Measurements from ENCODE around the gene ZZZ3. TPM values are rescaled to one million over a fixed set of nuclear protein-coding genes. Genes with fewer than 3 reads are reported as not detected.
"Not testable (repeated sequence)": the region's sequence is repeated elsewhere in the genome, so short reads cannot be mapped to it uniquely, and the experiment has no call there.

Gene ZZZ3
- total RNA-seq, 1 donor from 2014 or later = 41.1 TPM

GRCh38 chr1:77649127-77649526, 33.3 kb downstream of the ZZZ3 start:
- Mint-ChIP-seq H3K36me3 (ENCODE audit: low read depth) (peaks cover 10% of the 10 kb centered on the region), H3K4me1 (ENCODE audit: low read depth) (peaks cover 20% of the 10 kb centered on the region), H3K27me3 (ENCODE audit: low read depth) (no peaks in the 10 kb centered on the region), H3K9me3 (ENCODE audit: low read depth) (peaks cover 17% of the 10 kb centered on the region), H3K4me3 (ENCODE audit: unreplicated experiment) (no peak overlapping the region), H3K27ac (ENCODE audit: unreplicated experiment) (no peak overlapping the region)
- TF ChIP-seq, protein P1, sequence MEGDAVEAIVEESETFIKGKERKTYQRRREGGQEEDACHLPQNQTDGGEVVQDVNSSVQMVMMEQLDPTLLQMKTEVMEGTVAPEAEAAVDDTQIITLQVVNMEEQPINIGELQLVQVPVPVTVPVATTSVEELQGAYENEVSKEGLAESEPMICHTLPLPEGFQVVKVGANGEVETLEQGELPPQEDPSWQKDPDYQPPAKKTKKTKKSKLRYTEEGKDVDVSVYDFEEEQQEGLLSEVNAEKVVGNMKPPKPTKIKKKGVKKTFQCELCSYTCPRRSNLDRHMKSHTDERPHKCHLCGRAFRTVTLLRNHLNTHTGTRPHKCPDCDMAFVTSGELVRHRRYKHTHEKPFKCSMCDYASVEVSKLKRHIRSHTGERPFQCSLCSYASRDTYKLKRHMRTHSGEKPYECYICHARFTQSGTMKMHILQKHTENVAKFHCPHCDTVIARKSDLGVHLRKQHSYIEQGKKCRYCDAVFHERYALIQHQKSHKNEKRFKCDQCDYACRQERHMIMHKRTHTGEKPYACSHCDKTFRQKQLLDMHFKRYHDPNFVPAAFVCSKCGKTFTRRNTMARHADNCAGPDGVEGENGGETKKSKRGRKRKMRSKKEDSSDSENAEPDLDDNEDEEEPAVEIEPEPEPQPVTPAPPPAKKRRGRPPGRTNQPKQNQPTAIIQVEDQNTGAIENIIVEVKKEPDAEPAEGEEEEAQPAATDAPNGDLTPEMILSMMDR (IDR thresholded peaks at IDR 0.05) = no peak
- no peak for DNase-seq (ENCODE audit: low spot score)

DNA sequence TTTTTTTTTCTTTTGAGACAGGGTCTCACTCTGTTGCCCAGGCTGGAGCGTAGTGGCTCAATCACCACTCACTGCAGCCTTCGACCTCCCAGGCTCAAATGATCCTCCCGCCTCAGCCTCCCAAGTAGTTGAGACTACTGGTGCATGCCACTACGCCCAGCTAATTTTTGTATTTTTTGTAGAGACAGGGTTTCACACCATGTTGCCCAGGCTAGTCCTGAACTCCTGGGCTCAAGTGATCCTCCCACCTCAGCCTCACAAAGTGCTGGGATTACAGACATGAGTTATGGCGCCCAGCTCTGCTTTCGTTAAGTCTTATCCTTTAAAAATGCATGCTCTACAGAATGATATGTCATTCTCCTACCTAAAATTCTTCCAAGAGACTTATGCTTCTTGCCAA, 36.2 kb downstream of the ZZZ3 start:
- not testable (repeated sequence) for DNase-seq (ENCODE audit: low spot score); H3K4me1 Mint-ChIP-seq (ENCODE audit: low read depth); H3K36me3 Mint-ChIP-seq (ENCODE audit: low read depth); H3K4me3 Mint-ChIP-seq (ENCODE audit: unreplicated experiment); H3K27ac Mint-ChIP-seq (ENCODE audit: unreplicated experiment); H3K27me3 Mint-ChIP-seq (ENCODE audit: low read depth)
- peaks cover 14% of the 10 kb centered on the region for H3K9me3 Mint-ChIP-seq (ENCODE audit: low read depth)

DNA sequence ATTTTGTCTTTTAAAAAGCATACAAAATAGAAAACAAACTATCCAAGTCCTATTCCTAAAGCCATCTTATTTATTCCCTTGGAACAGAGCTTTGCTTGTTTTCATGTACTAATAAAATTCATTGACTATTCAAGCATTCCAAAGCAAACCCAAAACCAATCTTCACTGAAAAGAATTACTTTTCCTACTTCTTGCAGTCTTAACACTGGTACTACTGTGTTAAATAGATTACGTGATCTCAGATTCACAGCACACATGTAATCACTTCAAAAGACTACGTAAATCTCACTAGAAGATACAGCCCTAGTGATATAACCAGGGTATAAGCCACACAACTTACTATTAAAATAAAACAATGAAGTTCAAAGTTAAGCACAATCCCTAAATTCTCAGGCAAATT, 39.0 kb downstream of the ZZZ3 start:
- Mint-ChIP-seq H3K27me3 (ENCODE audit: low read depth) (no peaks in the 10 kb centered on the region), H3K4me1 (ENCODE audit: low read depth) (peaks cover 19% of the 10 kb centered on the region), H3K9me3 (ENCODE audit: low read depth) (peaks cover 3% of the 10 kb centered on the region), H3K36me3 (ENCODE audit: low read depth) (peaks cover 7% of the 10 kb centered on the region), H3K4me3 (ENCODE audit: unreplicated experiment) (no peak overlapping the region), H3K27ac (ENCODE audit: unreplicated experiment) (no peak overlapping the region)
- DNase-seq (ENCODE audit: low spot score) = no peak
- TF ChIP-seq, protein P1 (IDR thresholded peaks at IDR 0.05) = no peak

GRCh38 chr1:77642941-77643340, 39.5 kb downstream of the ZZZ3 start:
- TF ChIP-seq, protein P1 (IDR thresholded peaks at IDR 0.05) = no peak
- Mint-ChIP-seq H3K4me3 (ENCODE audit: unreplicated experiment) (no peak overlapping the region), H3K4me1 (ENCODE audit: low read depth) (peaks cover 23% of the 10 kb centered on the region), H3K27me3 (ENCODE audit: low read depth) (no peaks in the 10 kb centered on the region), H3K36me3 (ENCODE audit: low read depth) (peaks cover 5% of the 10 kb centered on the region), H3K27ac (ENCODE audit: unreplicated experiment) (no peak overlapping the region), H3K9me3 (ENCODE audit: low read depth) (no peaks in the 10 kb centered on the region)
- DNase-seq (ENCODE audit: low spot score) = no peak

DNA sequence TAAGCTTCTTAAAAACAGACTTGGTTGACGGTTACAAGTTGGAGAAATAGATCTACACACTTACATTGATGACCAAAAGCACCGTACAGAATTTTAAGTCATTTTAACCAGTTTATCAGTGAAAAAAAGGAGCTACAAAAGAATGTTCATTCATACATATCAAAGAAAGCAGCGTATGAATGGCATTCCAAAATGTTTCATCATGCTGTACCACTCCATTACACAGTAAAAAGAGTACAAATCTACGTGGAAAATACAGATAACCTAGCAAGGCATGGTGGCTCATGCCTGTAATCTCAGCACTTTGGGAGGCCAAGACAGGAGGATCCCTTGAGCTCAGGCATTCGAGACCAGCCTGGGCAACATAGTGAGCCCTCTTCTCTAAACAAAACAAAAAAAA, 40.3 kb downstream of the ZZZ3 start:
- H3K4me3 Mint-ChIP-seq (ENCODE audit: unreplicated experiment) = no peak overlapping the region
- H3K36me3 Mint-ChIP-seq (ENCODE audit: low read depth) = peaks cover 5% of the 10 kb centered on the region
- DNase-seq (ENCODE audit: low spot score) = no peak
- no peaks in the 10 kb centered on the region for H3K27me3 Mint-ChIP-seq (ENCODE audit: low read depth)
- H3K4me1 Mint-ChIP-seq (ENCODE audit: low read depth) = peaks cover 24% of the 10 kb centered on the region
- no peaks in the 10 kb centered on the region for H3K9me3 Mint-ChIP-seq (ENCODE audit: low read depth)
- TF ChIP-seq, protein P1 (IDR thresholded peaks at IDR 0.05) = no peak
- no peak overlapping the region for H3K27ac Mint-ChIP-seq (ENCODE audit: unreplicated experiment)

GRCh38 chr1:77639557-77640069, 42.8 kb downstream of the ZZZ3 start:
- Mint-ChIP-seq H3K4me1 (ENCODE audit: low read depth) (peaks cover 24% of the 10 kb centered on the region), H3K36me3 (ENCODE audit: low read depth) (peaks cover 4% of the 10 kb centered on the region), H3K4me3 (ENCODE audit: unreplicated experiment) (no peak overlapping the region), H3K9me3 (ENCODE audit: low read depth) (no peaks in the 10 kb centered on the region), H3K27ac (ENCODE audit: unreplicated experiment) (no peak overlapping the region), H3K27me3 (ENCODE audit: low read depth) (no peaks in the 10 kb centered on the region)
- no peak for DNase-seq (ENCODE audit: low spot score)
- TF ChIP-seq, protein P1 (IDR thresholded peaks at IDR 0.05) = no peak

Measured in chondrocyte (in vitro differentiated cells).